GM20000 (cell line): ENCODE data around the gene BTBD9.
A peak's percentile ranks its signal among the peaks of the same experiment; 100 is the strongest.

ENCODE experiments used
- DNase-seq: peaks from one replicate; pipeline ENCODE4 v3.0.0; 2012; ENCODE audit warnings: low spot score
- CTCF ChIP-seq: IDR thresholded peaks from 2 replicates; pipeline ENCODE4 v1.5.1; 2012; ENCODE audit warnings: mild to moderate bottlenecking, control low read depth; ENCODE audit errors: extremely low read depth, missing control alignments

Gene BTBD9

GRCh38 chr6:38493931-38494547 lies 145.7 kb downstream of the BTBD9 start:
- peak; percentile 82 for TF ChIP-seq CTCF
- DNase-seq: peak; percentile 31

DNA sequence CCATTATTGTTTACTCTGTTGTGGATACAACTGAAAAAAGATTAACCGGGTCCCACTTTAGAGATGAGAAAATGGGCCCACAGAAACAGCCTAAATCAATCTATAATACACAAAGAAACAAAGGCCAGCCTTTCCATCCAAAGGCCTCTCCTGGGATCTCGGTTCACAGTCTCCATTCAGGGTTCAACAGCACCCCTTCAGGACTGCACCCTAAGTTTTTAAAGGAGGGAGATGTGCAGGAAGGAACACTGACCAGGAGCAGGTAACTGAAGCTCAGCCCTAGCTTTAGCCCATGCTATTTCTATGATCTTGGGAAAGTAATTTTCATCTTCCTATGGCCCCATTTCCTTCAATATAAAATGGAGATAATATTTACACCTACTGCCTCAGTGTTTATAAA lies 147.7 kb downstream of the BTBD9 start:
- DNase-seq: no peak
- TF ChIP-seq CTCF: no peak

GRCh38 chr6:38489951-38490350 lies 149.8 kb downstream of the BTBD9 start:
- DNase-seq: no peak
- no peak for TF ChIP-seq CTCF

- TF ChIP-seq CTCF: no peak
Observed at GRCh38 chr6:38487423-38487822, 152.3 kb downstream of the BTBD9 start.

DNA sequence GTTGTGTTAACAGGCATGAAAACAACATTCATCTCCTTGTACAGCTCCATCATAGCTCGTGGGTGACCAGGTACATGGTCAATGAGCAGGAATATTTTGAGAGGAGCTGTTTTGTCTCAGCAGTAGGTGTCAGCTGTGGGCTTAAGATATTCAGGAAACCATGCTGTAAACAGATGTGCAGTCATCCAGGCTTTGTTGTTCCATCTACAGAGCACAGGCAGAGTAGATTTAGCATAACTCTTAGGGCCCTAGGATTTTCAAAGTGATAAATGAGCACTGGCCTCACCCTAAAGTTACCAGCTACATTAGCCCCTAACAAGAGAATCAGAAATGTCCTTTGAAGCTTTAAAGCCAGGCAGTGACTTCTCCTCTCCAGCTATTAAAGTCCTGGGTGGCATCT lies 154.2 kb downstream of the BTBD9 start:
- no peak for DNase-seq
- TF ChIP-seq CTCF: no peak

More at GRCh38 chr6:38487423-38487822, 152.3 kb downstream of the BTBD9 start:
- no peak for DNase-seq

DNA sequence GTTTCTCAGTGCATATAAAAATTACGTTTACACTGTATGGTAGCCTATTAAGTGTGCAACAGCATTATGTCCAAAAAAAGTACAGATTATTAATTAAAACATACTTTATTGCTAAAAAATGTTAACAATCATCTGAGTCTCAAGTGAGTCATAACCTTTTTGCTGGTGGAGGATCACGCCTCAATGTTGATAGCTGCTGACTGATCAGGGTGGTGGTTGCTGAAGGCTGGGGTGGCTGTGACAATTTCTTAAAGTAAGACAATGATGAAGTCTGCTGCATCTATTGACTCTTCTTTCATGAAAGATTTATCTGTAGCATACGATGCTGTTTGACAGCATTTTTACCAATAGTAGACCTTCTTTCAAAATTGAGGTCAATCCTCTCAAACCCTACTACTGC lies 155.1 kb downstream of the BTBD9 start:
- no peak for DNase-seq
- TF ChIP-seq CTCF: no peak

DNA sequence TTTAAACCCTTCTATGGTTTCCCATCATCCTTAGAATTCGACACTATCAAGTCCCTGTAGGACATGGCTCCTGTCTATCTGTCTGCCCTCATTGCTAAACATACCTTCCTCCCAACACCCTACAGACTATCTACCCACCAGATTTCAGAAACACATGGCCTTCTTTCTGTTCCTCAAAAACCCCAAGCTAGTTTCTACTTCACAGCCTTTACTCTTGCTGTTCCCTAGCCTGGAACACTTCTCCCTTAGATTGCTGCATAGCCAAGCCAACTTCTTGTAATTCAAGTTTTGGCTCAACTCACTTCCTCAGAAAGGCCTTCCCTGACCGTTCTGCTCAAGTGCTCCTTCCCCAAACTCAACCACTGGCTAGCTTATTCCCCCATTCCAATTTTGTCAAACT lies 156.2 kb downstream of the BTBD9 start:
- DNase-seq: peak; percentile 38
- no peak for TF ChIP-seq CTCF
